GM18951 (cell line): ENCODE results near the gene MYO1G.

Experiments
- POLR2A ChIP-seq: IDR thresholded peaks from 4 replicates; pipeline ENCODE4 v1.6.1; 2011; ENCODE audit warnings: mild to moderate bottlenecking; ENCODE audit not compliant: insufficient read length, insufficient read depth; ENCODE audit errors: extremely low read depth
- in situ Hi-C: fragments of 300-500 bp; cut with MboI; formaldehyde crosslinking; loops from one replicate; pipeline ENCODE4 v1.12.0; 2022; ENCODE audit warnings: low sequenced_read_pairs, mixed read lengths, inconsistent platforms; ENCODE audit not compliant: unreplicated experiment

The MYO1G gene

GRCh38 chr7:44963364-44964290, 15.2 kb downstream of the MYO1G start:
- in situ Hi-C loops = no loop called here
- TF ChIP-seq POLR2A = peak; percentile 9

GRCh38 chr7:44962483-44963251, 16.1 kb downstream of the MYO1G start:
- TF ChIP-seq POLR2A = peak; percentile 33
- in situ Hi-C loops = no loop called here

- in situ Hi-C loops = no loop called here
- no peak for TF ChIP-seq POLR2A
These were observed 16.9 kb downstream of the MYO1G start for GRCh38 chr7:44961844-44962482.

- peak; percentile 43 for TF ChIP-seq POLR2A
- in situ Hi-C loops = no loop called here
These were observed 18.7 kb downstream of the MYO1G start for GRCh38 chr7:44960011-44960580.

- TF ChIP-seq POLR2A = peak; percentile 41
- in situ Hi-C loops = no loop called here
These were observed 19.3 kb downstream of the MYO1G start for GRCh38 chr7:44959433-44959951.

GRCh38 chr7:44958645-44959344, 20.0 kb downstream of the MYO1G start:
- in situ Hi-C loops = no loop called here
- TF ChIP-seq POLR2A = no peak

- TF ChIP-seq POLR2A = no peak
- in situ Hi-C loops = no loop called here
These were observed 22.6 kb downstream of the MYO1G start for GRCh38 chr7:44956157-44956766.

GRCh38 chr7:44955733-44956132, 23.1 kb downstream of the MYO1G start:
- TF ChIP-seq POLR2A = no peak
- in situ Hi-C loops = no loop called here

- in situ Hi-C loops = no loop called here
- no peak for TF ChIP-seq POLR2A
These were observed 25.7 kb downstream of the MYO1G start for GRCh38 chr7:44953156-44953555.

- TF ChIP-seq POLR2A = no peak
- in situ Hi-C loops = no loop called here
These were observed 29.5 kb downstream of the MYO1G start for GRCh38 chr7:44949303-44949702.

GRCh38 chr7:44945479-44945878, 33.3 kb downstream of the MYO1G start:
- no peak for TF ChIP-seq POLR2A
- in situ Hi-C loops = no loop called here

GRCh38 chr7:44944821-44945220, 34.0 kb downstream of the MYO1G start:
- in situ Hi-C loops = no loop called here
- no peak for TF ChIP-seq POLR2A
